Activated T-helper 1 cell treated with anti-CD3 and anti-CD28 coated beads, Interleukin-2, amount 50 U/mL, for 16 hours (primary cell): ENCODE data around the gene PPP1R12B.
"Not testable (repeated sequence)": the region's sequence is repeated elsewhere in the genome, so short reads cannot be mapped to it uniquely, and the experiment has no call there.

Experiments used
- DNase-seq, 2 donors: peaks; one replicate each; pipeline ENCODE4 v3.0.0-alpha.2; 2020; ENCODE audit warnings: low read depth in 1 of 2, low spot score in 1 of 2

Gene PPP1R12B

GRCh38 chr1:202553560-202554038 is 205.1 kb downstream of the PPP1R12B start:
- DNase-seq = no peak

GRCh38 chr1:202554619-202555018 is 206.1 kb downstream of the PPP1R12B start:
- DNase-seq = not testable (repeated sequence)

GRCh38 chr1:202556037-202556436 is 207.5 kb downstream of the PPP1R12B start:
- DNase-seq = not testable (repeated sequence)

- not testable (repeated sequence) for DNase-seq
These were observed 209.2 kb downstream of the PPP1R12B start for GRCh38 chr1:202557662-202558061.

- no peak for DNase-seq
These were observed 212.7 kb downstream of the PPP1R12B start for GRCh38 chr1:202561240-202561639.

GRCh38 chr1:202561726-202562443 is 213.4 kb downstream of the PPP1R12B start:
- no peak for DNase-seq

- DNase-seq = no peak
These were observed 214.1 kb downstream of the PPP1R12B start for GRCh38 chr1:202562444-202563060.

- no peak for DNase-seq
These were observed 215.3 kb downstream of the PPP1R12B start for GRCh38 chr1:202563818-202564217.

- no peak for DNase-seq
These were observed 216.5 kb downstream of the PPP1R12B start for GRCh38 chr1:202564958-202565495.

- no peak for DNase-seq
These were observed 217.5 kb downstream of the PPP1R12B start for GRCh38 chr1:202565890-202566602.

- DNase-seq = no peak
These were observed 219.2 kb downstream of the PPP1R12B start for GRCh38 chr1:202567738-202568137.

- no peak for DNase-seq
These were observed 219.9 kb downstream of the PPP1R12B start for GRCh38 chr1:202568410-202568809.

GRCh38 chr1:202568826-202569225 is 220.3 kb downstream of the PPP1R12B start:
- DNase-seq = no peak

GRCh38 chr1:202569393-202570322 is 221.2 kb downstream of the PPP1R12B start:
- no peak for DNase-seq

GRCh38 chr1:202571719-202572339 is 223.3 kb downstream of the PPP1R12B start:
- no peak for DNase-seq

- no peak for DNase-seq
These were observed 224.4 kb downstream of the PPP1R12B start for GRCh38 chr1:202572867-202573266.

GRCh38 chr1:202575918-202576653 is 227.6 kb downstream of the PPP1R12B start:
- no peak for DNase-seq

- no peak for DNase-seq
These were observed 228.3 kb downstream of the PPP1R12B start for GRCh38 chr1:202576816-202577215.

GRCh38 chr1:202577381-202577780 is 228.9 kb downstream of the PPP1R12B start:
- DNase-seq = no peak
